ENCODE results near the gene MYL6.

Gene MYL6

GRCh38 chr12:56189918-56190694 lies 31.9 kb downstream of the MYL6 start:
- DNase-seq (ENCODE audit: low read depth) = peak; percentile 68

- peak; percentile 77 for DNase-seq (ENCODE audit: low read depth)
Measured at GRCh38 chr12:56190695-56191155, 32.6 kb downstream of the MYL6 start.

GRCh38 chr12:56192582-56192981 lies 34.4 kb downstream of the MYL6 start:
- no peak for DNase-seq (ENCODE audit: low read depth)

GRCh38 chr12:56193025-56193578 lies 34.9 kb downstream of the MYL6 start:
- DNase-seq (ENCODE audit: low read depth) = peak; percentile 74

- peak; percentile 70 for DNase-seq (ENCODE audit: low read depth)
Measured at GRCh38 chr12:56196818-56197550, 38.8 kb downstream of the MYL6 start.

GRCh38 chr12:56197921-56198635 lies 39.9 kb downstream of the MYL6 start:
- DNase-seq (ENCODE audit: low read depth) = no peak

GRCh38 chr12:56198836-56199235 lies 40.7 kb downstream of the MYL6 start:
- no peak for DNase-seq (ENCODE audit: low read depth)

- no peak for DNase-seq (ENCODE audit: low read depth)
Measured at GRCh38 chr12:56202366-56202765, 44.2 kb downstream of the MYL6 start.

GRCh38 chr12:56202838-56203237 lies 44.7 kb downstream of the MYL6 start:
- DNase-seq (ENCODE audit: low read depth) = no peak

GRCh38 chr12:56204275-56204674 lies 46.1 kb downstream of the MYL6 start:
- DNase-seq (ENCODE audit: low read depth) = no peak

GRCh38 chr12:56205445-56205844 lies 47.3 kb downstream of the MYL6 start:
- no peak for DNase-seq (ENCODE audit: low read depth)

- peak; percentile 44 for DNase-seq (ENCODE audit: low read depth)
Measured at GRCh38 chr12:56206452-56207166, 48.5 kb downstream of the MYL6 start.

- no peak for DNase-seq (ENCODE audit: low read depth)
Measured at GRCh38 chr12:56208006-56208405, 49.8 kb downstream of the MYL6 start.
